GM10847 (cell line): ENCODE measurements around the gene PRKCZ.

Source experiments
- POLR2A ChIP-seq: IDR thresholded peaks from 2 replicates; pipeline ENCODE4 v1.6.1; 2011; ENCODE audit not compliant: insufficient read length; ENCODE audit errors: extremely low read depth

Gene PRKCZ

DNA sequence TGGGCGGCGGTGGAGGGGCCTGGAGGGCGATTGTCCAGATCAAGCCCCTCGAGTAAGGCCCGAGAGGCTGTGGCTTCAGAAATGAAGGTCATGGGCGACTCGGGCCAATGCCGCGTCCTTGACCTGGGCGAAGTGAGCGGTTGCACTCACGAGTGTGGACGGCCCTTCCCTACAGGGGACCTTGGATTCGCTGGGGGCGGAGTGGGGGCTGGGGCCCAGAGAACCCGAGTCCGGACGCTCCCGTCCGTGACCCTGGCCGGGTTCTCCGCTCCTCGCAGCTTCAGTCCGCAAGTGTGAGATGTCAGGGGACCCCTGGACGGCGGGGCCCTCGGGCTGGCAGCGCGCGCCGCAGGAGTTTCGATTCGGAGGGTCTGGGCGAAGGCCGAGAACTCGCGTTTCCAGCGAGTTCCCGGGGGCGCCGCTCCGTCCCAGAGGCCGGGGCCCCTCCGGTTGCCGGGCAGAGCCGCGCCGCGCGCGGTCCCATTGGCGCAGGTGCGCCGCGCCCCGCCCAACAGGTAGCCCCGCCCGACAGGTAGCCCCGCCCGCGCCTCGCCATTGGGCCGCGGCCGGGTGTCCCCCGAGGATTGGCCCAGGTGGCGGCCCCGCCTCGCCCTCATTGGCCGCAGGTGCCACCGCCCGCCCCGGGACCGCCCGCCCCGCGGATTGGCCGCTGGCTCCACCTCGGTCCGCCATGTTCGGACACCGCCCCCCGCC lies at the start of gene PRKCZ:
PRKCZ (plus strand) TSS at position 694 of the 714 bp plus-strand sequence. CDS start 220 bp downstream, outside the sequence.
- no peak for TF ChIP-seq POLR2A

DNA sequence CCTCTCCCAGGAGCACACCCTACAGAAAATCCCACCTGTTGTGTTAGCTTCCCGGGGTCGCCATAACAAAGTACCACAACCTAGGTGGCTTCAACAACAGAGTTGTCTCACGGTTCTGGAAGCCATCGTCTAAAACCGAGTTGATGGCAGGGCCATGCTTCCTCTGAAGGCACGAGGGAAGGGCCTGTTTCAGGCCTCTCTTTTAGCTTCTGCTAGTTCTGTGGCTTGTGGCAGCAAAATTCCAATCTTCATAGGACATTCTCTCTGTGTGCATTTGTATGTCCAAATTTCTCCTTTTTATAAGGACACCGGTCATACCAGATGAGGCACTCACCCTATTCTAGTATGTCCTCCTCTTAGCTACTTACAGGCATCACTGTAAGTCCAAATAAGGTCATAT lies 49.8 kb upstream of the PRKCZ start:
- no peak for TF ChIP-seq POLR2A

DNA sequence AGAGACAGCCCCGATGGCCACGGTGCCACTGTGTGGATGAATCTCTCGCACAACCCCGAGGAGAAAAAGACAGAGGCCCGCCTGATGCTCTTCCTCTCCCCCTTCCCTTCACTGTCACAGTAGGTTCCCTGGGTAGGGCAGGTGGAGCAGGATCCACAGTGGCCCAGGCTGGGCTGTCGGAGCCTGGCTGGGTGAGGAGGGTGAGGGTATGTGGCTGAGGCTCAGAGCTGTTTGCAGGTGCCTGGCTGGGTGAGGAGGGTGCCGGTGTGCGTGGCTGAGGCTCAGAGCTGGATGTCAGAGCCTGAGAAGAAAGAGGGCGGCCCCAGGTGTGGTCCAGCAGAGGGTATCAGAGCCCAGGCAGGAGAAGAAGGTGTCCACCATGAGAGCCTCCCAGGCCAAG lies 49.4 kb upstream of the PRKCZ start:
- TF ChIP-seq POLR2A = no peak

DNA sequence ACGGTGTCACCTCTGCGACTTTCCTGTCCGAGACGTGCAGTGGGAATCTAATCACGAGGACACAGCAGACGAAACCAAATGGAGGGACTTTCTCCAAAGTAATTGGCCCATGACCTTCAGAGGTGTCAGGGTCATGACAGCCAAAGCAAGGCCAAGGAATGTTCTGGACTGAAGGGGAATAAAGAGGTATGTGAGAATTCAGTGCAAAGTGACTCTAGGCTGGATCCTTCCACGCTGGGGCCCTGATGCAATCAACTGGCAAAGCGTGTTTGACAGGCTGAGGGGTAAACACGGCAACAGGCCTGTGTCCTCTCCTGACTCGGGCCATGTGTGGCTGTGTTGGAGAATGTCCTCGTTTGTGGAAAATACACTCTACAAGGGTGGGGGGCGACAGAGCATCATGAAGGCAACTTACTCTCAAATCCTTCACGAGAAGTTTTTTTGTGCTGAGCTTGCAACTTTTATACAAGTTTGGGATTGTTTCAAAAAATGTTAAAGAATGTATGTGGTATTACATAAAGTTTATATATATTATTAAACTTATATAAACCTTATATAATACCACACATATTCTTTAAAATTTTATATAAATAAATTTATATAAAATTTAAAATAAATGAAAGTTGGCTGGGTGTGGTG lies 48.3 kb upstream of the PRKCZ start:
- TF ChIP-seq POLR2A = no peak

DNA sequence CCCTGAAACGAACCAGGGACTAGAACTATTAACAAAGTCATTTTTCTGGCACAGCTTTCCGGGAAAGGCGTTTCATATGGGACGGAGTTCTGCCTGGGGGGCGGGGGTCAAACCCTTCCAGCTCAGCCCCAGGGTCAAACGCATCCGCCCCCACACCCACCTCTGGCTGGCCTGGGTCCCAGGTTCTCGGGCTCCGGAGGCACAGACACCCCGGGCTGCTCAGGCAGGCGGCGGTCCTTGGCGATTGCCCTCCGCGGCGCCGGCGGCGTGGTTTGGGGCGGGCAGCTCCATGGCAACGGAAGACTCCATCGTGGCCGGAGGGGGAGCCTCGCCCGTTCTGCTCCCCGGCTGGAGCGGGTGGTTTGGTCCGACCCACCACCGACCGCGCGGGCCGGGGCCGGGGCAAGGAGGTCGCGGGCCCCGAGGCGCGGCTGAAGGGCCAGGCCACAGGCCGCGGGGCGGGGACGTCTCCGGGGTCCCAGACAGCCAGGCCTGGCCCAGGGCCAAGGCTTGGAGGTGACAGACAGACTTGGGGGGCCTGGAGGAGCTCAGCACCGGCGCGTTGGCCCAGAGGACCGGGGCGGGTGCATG lies 46.6 kb upstream of the PRKCZ start, which contains the start of gene CFAP74:
CFAP74 (minus strand) TSS at position 246 of the 591 bp plus-strand sequence. CDS start 12,830 bp downstream, outside the sequence.
- TF ChIP-seq POLR2A = no peak

DNA sequence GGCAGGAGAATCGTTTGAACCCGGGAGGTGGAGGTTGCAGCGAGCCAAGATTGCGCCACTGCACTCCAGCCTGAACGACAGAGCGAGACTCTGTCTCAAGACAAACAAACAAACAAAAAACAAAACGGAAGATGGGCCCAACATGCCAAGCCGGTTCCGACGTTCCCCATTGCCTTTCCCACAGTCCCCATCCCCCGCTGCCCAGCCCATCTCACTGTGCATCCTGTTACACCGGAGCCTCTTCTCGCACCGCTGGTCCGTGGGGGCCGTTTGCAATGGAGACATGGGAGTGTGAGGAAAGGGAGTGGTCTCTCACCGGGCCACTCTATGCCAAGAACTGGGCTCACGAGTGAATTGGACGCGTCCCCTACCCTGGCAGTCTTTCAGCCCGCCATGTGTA lies 45.4 kb upstream of the PRKCZ start:
- TF ChIP-seq POLR2A = no peak

DNA sequence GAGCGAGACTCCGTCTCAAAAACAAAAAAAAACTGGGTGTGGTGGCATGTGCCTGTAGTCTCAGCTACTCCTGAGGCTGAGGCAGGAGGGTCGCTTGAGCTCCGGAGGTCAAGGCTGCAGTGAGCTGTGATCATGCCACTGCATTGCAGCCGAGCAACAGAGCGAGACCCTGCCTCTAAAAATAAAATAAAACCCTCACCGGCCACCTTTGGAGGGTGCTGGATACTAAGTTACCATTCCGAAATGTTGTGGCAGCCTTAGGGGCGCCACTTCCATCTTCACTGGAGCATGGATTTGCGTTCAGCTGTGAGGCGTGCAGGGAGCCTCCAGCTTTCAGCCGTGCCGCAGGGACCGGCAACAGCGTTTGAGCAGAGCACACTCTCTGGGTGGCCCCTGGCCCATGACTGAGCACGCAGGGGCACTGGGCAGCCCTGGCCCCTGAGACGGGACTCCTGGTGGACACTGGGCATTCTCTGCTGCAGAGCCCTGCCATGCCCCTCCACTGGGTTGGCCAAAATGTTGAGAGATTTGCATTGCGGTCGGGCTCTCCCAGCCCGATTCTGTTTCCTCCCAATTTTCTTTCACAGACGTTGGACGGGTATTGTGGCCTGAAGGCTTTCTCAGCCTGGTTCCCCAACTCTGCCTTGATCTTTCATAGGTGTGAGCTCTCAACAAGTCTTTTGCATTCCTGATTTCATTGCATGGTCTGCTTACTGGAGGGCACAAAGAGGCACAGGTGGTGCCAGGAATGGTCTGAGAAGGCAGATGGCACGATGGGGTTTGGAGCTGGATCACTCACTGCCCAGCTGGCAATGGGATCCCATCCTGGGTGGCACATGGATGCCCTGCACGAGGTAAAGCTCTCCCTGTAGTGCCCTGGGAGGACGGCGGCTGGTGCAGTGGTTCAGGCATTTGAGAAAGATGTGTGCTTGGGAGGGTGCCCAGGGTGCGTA lies 40.8 kb upstream of the PRKCZ start:
- TF ChIP-seq POLR2A = no peak

DNA sequence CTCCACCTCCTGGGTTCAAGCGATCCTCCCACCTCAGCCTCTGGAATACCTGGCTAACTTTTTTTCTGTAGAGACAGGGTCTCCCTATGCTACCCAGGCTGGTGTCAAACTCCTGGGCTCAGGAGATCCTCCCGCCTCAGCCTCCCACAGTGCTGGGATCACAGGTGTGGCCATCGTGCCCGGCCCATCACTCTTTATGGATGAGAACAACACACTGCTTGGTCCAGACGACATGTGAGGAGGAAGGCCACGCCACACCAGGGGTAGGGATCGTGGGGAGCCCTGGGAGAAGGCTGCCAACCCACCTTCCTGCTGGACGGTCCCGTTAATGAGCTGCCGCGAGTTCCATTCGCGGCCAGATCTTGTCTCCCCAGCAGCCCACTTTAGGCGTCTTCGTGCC lies 36.0 kb upstream of the PRKCZ start:
- no peak for TF ChIP-seq POLR2A

DNA sequence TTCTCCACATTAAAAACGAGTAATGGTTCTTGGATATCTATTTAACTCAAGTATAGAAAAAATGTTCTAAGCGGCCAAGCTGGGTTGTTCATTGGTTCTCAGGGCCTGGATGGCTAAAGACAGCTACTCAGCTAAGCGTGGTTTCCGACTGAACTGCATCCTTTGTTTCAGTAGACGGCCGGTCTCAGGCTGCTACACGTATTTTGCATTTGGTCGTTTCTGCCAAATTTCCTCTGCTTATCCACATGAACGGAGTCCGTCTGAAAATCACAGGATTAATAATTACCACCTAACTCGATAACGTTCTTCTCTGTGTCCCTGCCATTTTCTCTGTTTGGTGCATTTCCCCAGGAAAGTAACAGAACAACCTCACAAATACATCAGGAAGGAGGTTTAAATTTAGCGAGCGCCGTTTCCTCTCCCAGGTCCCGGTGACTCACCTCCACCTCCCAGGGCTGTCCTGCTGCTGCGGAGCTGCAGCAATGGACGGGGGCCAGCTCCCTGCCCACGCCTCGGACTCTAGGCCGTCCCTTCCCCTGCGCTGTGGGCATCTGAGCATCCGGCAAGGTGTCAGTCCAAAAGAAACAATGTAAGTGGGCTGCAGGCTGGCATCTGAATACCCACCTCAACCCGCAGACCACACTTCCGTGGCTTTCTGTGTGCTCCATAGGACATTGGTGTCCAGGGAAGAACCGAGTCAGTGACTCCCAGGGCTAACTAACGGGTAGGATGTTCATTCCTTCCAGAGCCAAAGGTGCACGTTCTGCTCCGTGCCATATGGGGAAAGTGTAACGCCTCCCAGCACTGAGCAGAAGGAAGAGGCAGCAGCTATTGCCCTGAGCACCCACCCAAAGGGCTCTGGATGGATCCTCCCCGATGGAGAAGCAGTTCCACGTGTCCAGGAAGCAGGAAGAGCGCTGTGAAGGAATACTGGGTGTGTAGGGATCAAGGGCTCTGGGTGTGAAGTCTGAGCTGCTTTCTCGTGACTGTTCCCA lies 35.2 kb upstream of the PRKCZ start:
- no peak for TF ChIP-seq POLR2A

DNA sequence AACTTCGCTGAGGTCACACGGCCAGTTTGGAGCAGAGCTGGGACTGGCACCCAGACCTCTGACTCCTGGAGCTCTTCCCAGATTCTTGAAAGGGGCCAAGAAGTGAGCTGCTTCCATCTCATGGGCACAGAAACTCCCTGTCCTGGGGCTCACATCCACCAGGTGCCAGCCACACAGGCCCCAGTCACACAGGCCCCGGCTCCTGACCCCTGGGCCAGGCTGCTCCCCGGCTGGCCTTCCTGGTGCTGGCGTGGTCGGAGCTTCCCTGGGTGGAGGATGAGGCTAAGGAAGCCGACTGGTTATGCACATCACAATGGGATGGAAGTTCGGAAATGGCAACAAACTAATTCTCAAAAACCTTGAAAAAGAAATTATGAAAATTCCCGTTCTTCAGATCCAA lies 34.1 kb upstream of the PRKCZ start:
- no peak for TF ChIP-seq POLR2A

DNA sequence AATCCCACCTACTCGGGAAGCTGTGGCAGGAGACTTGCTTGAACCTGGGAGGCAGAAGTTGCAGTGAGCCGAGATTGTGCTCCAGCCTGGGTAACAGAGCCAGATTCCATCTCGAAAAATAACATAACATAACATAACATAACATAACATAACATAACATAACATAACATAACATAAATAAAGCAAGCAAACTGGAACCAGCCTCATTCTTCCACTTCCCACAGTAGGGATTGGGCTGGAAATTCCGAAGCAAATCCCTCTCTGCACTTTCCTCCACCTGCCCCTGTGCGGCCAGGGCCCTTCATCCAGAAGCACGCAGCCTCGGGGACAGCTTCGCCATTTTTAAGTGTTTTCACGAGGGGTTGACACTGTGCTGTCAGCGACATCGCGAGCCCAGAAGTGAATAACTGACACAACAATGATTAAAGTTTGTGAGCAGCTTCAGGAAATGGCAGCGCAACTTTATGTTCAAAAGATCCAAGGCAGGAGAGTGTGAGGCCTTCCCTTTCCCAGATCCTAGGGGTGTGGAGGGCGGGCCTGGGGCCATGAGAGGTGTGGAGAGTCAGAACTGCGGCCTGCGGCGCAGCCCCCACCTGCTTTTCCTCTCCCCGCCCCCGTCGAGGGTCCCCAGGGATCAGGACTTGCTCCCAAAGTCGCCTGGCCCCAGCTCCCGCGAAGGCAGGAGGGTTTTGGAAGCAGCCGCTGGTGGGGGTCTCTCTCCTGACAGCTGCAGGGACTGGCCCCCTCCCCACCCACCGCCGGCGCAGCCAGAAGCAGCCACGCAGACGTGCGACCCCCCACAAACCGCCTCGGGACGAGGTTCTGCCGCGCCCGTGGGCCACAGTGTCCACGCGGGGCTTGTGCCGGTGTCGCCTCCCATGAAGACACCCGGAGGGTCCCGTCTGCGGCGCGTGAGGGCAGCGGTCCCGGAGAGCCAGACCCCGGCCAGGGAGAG lies 31.7 kb upstream of the PRKCZ start:
- TF ChIP-seq POLR2A = no peak

DNA sequence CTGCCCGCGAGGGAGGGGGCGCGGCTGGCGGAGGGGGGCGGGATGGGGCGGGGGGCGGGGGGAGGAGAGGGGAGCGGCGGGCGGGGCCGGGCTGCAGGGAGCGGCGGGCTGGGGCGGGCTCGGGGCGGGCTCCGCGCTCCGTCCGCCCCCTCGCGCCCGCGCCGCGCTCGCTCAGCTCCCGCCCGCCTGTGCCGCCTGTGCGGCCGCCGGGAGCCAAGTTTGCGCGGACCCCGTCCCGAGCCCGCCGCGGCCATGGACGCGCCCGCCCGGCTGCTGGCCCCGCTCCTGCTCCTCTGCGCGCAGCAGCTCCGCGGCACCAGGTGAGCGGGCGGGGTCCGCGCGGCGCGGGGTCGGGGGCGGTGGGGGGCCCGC lies 31.1 kb upstream of the PRKCZ start, which contains the start of gene GABRD:
GABRD (plus strand) TSS at position 174 of the 372 bp plus-strand sequence; CDS start at position 253, 79 bp downstream.
- no peak for TF ChIP-seq POLR2A
